ELF-1 (cell line): ENCODE measurements around the gene FAAP20.

Experiments
- DNase-seq: peaks from one replicate; pipeline ENCODE4 v3.0.0-alpha.2; 2016; ENCODE audit warnings: low read depth, low spot score

FAAP20 gene

DNA sequence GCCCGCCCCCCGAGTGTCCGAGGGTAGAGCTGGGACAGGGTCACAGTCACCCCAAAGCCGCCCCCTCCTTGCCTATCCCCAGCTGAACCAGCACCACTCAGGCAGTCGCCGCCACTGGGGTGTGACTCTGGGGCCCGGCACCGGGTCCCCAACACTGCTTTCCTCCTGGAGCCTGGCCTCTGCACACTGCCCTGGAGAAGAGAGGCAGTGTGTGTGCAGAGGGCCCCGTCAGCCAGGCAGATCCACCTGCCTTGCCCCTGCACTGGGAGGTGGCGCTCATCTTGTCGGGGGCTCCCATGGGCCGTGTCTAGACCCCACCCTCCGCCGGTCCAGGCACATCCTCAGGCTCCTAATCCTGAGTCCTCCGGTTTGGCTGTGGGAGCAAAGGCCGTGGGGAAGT lies 15.7 kb downstream of the FAAP20 start:
- DNase-seq, result no peak

DNA sequence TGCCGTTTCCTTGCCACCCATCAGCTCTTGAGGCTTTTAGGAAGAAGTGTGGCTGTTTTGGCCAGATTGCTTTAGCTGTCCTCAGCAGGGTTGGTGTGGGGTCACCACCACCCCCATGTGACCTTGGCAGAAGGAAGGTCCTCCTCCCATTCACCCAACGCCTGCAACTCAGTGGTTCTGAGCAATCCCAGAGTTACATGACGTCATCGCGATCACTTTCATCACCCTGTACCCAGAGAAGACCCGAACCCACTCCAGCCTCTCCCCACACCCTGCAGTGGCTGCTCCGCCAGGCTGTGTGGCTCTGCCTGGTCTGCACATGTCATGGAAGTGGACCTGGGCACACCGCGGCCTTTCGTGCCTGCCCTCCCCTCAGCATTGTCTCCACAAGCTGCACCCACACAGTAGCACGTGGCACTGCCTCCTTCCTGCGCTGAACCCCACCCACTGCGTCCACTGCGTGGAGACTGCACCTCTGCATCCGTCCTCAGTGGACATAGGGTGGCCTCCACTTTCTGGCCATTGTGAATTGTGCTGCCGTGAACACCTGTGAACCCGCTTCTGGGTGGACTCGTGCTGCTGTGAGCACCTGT lies 16.5 kb downstream of the FAAP20 start:
- no peak for DNase-seq

DNA sequence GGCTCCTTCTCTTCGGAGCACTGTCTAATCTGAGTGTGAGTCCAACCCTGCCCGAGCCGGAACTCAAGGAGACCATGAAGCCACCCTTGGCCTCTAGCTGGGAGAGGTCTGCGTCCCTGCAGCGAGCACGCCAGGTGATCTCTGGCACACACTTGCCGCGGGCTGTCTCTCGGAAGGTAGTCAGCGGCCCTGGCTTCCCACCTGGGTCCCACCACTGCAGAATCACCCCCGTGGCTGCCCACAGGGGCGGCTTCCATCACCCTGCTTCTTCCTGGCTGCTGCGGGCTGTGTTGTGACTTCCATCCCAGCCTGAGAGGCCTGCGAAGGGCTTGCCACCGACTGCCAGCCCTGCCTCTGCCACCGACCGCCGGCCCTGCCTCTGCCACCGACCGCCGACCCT lies 17.0 kb downstream of the FAAP20 start:
- DNase-seq, result no peak

DNA sequence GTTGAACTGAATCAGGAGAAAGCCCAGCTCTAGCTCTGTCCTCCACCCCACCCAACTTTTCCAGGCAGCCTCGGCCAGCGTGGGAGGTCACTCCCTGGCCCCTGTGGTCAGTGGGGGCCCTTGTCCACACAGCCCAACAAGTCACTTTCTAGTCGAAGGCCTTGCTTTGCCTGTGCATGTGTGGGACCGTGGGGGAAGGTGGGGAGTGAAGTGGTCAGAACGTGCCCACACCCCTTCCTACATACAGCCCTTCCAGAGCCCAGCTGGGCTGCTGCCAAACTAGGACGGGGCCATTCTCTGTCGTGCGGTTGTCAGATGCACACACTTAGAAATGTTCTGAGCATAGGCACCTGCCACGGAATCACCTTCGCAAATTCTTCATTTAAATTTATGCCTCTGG lies 18.0 kb downstream of the FAAP20 start:
- DNase-seq, result no peak

DNA sequence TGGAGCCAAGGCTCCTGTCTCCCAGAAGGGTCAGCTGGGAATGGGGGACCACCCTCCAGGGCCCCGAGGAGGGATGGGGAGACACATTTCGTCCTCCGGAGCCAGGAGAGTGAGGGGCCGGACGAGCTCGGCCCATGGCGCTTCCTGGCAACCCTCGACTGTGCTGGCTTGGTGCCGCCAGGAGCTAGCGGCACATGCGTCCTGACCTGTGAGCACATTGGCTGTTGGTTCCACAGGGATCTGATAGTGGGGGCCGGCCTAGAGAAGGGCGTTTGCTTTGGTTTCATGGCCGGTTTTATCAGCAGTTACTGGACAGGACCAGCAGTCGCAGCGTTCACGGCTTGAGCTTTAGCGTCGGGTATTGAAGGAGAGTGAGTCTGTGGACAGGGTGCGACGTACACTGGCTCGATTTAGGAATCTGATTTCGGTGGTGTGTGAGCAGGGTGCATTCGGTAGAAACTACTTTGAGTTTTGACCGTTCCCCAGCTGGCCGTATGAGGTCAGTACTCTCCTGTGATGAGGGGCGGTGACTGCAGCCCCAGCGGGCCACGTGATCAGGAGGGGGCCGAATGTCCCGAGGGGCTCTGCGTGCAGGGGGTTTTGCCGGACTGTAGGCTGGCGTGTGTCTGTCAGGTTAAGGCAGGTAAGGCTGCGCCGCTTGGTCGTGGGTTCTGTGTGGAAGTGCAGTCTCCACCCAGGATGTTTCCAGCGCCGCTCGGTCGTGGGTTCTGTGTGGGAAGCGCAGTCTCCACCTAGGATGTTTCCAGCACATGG lies 18.7 kb downstream of the FAAP20 start:
- peak; percentile 44 for DNase-seq

DNA sequence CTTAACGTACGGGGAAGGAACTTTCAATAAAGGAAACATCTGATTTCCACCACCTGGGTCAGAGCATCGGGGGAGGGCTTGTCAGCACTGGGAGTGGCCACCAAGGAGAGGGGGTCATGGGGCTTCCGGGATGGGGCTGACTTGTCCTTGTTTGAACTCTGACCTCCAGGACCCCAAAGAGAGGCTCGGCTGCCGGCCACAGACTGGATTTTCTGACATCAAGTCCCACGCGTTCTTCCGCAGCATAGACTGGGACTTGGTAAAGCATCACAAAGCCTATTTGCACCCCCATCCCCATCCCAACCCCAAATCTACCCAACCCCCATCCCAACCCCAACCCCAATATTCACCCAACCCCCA lies 19.5 kb downstream of the FAAP20 start:
- DNase-seq, result no peak

DNA sequence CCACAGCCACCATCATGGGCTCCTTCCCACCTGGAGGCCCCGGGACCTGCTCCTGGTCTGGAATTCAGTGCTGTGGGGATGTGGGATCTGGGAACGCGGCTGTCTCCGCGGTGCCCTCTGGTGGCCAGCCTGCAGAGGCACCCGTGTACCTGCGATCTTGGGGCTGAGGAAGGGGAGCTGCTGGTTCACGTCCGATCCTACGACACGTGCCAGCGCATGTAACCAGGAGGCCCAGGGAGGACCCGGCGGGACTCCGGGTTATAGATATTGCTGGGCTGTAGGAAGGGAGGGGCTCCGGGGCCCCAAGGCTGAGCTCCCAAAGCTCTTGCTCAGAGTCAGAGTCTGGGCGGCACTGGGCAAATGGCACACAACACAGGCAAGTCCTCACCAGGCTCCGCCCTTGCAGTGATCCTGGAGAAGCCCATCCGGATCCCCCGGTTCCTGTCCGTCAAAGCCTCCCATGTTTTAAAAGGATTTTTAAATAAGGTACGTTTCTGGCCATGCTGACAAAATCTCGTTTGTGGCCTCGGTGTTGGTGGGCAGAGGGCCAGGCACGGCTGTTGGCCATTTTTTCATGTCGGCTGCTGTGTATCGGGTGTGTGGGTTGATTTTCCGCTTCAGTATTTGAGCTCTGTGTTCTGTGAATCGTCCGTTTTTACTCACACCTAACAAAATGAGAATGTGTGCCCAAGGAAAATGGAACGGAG lies 20.1 kb downstream of the FAAP20 start:
- peak; percentile 91 for DNase-seq

DNA sequence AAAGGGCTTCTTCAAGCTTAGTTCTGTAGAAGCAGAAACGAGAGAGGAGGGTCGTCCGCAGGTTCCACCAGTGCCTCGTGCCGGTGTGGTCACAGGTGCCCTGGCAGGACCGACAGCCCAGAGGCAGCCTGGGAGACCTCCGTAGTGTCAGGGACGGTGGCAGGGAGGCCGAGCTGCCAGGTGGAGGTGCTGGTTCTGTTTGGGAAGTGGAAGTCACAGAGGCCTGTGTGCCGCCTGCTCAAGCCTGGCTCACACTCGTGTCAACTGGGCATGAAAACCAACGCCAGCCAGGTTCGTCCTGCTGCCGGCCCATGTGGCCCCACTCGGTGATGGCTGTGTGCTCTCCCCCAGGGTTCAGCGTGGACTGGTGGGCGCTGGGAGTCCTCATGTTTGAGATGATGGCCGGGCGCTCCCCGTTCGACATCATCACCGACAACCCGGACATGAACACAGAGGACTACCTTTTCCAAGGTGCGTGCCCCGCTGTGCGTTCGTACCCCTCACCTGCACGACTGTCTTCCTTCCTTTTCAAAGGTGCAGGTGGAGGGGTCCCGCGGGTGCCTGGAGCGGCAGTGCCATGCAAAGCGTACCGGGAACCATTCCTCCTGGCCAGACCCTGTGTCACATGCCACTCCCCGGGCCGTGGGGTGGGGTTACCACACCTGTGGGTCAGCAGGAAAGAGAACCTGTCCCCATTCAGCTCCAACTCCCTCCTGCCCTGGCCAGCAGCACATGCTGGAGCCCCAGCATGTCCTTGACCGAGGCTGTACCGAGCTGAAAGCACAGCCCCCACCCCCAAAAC lies 20.8 kb downstream of the FAAP20 start:
- DNase-seq, result no peak

DNA sequence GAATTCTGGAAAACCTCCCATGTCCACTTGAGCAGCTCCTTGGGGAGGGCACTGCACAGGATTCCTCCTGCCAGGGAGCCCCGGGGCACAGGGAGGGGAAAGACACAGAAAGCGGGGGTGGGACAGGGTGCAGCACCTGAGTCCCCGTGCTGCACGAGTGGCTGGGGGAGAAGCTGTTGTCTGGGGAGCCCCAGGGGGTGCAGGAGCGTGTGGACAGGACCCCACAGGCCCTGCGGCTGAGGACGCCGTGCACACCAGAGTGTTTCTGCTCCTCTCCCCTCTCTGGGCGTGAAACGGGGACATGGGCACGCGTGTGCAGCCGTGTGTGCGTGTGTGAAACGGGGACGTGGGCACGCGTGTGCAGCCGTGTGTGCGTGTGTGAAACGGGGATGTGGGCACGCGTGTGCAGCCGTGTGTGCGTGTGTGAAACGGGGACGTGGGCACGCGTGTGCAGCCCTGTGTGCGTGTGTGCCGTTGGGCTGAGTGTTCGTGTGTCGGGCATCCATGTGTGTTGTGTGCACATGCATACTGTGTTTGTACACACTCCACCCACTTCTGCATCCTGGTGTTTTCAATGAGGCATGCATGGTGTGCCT lies 21.9 kb downstream of the FAAP20 start:
- DNase-seq, result no peak

DNA sequence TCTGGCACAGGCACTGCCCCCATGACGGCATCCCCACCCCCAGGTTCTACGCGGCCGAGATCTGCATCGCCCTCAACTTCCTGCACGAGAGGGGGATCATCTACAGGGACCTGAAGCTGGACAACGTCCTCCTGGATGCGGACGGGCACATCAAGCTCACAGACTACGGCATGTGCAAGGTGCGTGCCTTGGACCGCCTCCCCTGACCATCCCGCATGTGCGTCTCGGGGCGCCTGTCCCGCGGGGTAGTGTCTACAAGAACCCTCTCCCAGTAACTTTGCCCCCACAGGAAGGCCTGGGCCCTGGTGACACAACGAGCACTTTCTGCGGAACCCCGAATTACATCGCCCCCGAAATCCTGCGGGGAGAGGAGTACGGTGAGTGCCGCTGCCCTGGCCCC lies 22.6 kb downstream of the FAAP20 start:
- DNase-seq, result no peak

DNA sequence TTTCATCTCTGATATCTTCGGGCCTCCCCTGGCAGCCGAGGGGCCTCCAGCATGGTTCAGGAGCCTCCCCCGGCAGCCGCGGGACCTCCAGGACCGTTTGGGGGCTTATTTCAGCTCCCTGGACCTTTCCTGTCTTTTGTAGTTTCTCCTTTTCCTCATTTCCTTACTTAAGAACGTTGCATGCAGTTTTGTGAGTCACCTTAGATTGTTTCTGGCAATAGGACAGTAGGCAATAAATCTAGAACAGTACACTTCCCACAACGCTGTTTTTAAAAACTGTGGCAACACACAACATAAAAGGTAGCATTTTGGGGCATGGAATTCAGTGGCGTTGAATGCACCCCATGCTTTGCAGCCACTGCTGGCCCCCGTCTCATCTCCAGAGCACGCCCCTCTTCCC lies 24.4 kb downstream of the FAAP20 start:
- no peak for DNase-seq

DNA sequence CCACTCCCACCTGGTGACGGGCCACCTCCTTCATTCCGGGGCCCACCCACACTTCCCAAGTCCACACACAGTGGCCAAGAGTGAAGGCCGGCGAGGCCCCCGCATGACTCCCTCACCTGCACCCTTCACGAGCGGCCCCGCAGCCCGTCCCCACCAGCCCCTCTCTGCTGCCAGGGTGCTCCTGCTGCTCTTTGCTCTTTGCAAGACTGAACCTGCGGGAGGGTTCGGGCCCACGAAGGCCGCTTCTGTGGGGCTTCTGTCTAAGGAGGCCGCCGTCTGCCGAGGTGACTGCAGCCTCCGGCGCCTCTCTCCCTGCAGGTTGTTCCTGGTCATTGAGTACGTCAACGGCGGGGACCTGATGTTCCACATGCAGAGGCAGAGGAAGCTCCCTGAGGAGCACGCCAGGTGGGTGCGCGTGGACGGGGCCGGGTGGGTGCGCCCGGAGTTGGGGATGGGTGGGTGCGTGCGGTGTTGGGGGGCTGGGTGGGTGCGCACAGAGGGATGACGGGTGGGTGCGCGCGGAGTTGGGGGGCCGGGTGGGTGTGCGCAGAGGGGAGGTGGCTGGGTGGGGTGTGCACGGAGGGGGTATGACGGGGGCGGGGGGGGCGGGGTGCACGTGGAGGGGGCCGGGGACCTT lies 25.3 kb downstream of the FAAP20 start:
- no peak for DNase-seq

DNA sequence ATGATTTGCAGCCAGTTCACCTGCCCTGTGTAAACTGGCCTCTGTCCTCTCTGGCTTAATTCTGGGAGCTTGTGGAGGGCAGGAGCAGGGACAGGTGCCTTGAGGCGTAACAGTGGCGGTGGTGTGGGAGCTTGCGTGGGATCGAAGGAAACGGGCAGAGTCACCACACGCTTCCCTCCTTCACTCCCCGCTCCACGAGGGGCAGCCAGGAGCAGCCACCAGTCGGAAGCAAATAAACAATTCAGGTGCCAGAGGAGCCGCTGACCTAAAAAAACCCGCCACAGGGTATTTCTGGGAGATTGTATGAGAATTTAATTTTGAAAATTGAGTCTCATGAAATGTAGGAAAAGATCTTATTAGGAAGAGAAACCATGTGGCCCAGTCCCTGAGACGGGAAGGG lies 26.0 kb downstream of the FAAP20 start:
- DNase-seq, result no peak

DNA sequence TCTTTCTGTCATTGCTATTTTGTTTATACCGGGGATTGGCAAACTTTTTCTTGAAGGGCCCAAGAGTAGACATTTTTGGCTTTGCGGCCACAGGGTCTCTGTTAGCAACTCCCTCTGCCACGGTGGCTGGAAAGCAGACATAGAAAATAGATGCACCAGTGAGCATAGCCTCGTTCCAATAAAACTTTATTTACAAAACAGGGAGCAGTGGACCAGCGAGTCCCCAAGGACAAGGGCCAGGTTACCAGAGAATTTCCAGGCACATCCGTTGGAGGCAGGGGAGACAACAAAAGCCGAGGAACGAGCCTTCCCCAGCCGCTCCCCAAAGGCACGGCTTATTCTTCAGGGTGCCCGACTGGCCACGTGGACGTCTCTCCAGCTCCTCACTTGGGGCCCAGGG lies 26.5 kb downstream of the FAAP20 start:
- DNase-seq, result no peak

DNA sequence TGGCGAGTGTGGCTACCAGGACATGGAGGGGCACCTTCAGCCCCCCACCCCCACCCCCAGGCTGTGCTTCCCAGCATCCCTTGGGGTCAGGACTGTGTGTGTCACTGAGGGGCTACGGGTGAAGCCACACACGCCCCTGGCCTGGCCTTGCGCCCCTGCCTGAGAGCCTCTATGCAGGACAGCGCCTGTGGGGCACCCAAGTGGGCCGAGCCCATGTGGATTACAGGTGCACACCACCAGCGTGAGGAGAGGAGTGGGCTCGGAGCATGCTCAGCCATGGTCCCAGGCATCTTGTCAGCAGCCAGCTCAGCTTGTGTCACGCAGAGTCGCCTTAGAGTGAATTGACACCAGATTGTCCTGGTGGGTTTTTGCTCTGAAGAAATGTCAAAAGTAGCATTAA lies 27.9 kb downstream of the FAAP20 start:
- DNase-seq, result no peak

DNA sequence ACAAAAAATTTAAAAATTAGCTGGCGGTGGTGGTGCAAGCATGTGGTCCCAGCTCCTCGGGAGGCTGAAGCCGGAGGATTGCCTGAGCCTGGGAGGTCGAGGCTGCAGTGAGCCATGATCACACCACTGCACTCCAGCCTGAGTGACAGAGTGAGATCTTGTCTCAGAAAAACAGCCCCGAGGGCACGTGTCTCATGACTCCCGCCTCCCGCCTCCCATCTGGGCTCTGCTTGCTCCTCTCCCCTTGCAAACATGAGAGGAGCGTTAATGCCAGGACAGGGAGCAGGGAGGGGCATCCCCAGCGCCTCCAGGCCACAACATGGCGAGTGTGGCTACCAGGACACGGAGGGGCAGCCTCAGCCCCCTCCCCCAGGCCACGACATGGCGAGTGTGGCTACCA lies 28.3 kb downstream of the FAAP20 start:
- DNase-seq, result peak; percentile 87

DNA sequence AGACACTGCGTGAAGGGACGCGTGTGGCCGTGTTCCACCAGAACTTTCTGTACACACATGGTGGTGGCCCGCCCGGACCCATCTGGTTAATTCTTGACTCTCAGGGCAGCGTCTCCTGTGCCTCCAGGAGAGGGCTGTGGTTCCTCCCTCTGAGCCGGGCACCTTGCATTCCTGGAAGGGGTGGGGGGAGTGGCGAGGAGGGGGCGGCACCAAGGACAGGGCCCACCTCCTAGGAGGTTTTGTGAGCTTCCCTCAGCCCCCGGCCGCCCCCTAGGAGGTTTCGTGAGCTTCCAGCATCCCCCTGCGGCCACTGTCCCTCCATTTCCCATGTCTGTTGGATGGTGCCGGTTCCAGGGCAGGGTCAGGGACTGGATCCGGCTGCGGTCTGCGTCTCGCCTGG lies 28.9 kb downstream of the FAAP20 start:
- DNase-seq, result peak; percentile 81

DNA sequence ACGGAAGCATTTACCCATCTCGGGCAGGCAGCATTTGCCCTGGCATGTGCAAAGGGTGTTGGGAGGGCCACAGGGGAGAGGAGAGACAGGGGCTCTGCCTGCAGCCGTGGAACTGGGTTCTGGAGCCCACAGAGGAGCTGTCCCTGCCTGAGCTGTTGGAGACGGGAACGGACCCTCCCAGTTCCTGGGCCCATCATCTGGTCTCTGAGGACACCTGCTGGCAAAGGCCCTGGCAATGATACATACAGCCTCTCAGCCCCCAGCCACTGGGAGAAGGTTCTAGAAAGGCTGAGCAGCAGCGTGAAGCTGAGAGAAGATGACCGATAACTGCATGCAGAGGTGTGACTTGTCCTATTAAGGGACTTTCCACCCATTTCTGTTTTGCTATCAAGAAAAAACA lies 31.4 kb downstream of the FAAP20 start:
- peak; percentile 36 for DNase-seq

DNA sequence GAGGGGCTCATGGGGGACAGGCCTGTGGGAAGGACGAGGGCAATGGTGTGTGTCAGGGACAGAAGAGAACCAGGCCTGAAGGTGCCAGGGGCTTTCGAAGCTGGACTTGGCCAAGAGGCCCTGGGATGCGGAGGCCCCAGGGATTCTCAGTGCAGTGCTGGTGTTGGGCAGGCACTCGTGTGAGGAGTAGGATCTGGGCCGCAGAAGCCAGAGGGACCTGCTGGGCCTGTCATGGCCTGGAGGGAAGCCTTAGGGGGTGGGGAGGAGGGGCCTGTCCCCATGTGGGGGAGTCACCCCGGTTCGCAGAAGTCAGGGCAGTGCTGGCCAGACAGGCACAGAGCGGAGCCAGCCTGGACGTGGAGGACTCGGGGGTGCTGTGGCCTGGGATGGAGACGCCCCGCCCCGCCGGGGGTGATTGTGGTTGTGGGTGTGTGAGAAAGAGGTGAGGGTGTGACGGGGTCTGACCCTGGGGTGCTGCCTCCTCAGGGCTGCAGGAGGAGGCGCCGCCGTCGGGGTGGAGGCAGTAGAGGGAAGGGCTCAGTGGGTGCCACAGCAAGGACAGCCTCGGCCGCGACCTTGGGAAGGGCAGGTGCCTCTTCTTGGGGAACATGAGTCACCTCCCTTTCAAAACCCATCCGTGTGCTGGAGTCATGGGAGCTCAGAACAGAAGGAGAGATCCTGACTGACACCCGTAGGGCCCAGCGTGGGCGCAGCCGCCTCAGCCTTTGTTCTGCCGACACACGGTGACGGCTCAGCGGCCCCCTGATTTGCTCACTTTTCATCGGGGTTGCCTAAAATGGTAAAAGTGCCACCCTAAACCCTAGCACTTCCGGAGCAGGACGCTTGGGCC lies 33.9 kb downstream of the FAAP20 start:
- DNase-seq, result no peak

DNA sequence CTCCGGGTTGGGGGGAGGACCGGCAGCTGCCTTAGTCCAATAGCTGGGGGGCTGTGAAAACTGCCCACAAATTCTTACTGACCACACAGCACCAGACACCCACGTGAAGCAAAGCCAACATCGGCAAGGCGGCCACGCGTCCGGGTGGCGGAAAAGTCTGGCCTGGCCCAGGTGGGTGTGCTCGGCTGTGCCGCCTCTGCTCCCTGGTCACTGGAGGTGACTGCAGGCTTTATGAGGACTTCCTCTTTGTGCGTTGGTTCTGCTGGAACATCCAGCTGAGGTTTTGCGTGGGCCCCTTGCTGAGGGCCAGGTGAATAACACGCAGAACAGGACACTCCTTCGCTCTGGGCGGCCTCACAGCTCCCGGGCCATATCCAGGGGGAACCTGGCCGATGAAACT lies 35.4 kb downstream of the FAAP20 start:
- DNase-seq, result no peak
